ENCODE results near the gene RPUSD3.
"Not testable (repeated sequence)": the region's sequence is repeated elsewhere in the genome, so short reads cannot be mapped to it uniquely, and the experiment has no call there.

RPUSD3 gene

DNA sequence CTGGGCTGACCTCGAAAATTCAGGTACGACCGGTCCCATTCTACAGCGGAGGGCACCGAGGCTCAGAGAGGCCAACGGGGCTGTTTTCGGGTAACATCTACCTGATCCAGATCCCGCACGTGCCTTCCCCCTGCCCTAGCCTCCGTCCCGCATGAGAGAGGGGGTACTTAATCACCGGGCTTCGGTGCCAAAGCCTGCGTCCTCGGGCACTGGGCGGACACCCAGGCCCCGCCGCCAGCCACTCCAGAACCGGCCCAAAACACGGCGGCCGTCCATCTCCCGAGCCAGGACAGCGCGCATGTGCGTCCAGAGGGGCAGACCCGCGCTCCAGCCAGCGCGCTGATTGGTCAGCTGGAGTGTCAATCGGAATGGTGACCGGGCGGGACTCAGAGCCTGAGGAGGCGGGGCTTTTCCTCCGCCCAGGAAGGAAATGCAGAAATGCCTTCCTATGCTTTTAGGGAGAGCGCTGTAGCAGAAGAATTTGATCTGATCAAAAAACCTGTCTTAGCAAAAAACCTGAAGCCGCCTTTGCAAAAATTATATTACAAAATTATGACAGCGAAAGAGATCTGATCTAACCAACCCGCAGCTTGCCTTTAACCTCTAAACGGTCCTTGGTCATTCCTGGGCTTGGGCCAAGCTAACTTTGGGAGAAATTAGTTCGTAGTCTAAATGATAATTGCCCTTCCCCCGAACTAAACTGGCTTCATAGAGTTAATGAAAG lies at the start of gene RPUSD3:
RPUSD3 (minus strand) TSS at position 294 of the 724 bp plus-strand sequence; CDS start at position 276, 18 bp downstream.
- DNase-seq = peak; percentile 83

DNA sequence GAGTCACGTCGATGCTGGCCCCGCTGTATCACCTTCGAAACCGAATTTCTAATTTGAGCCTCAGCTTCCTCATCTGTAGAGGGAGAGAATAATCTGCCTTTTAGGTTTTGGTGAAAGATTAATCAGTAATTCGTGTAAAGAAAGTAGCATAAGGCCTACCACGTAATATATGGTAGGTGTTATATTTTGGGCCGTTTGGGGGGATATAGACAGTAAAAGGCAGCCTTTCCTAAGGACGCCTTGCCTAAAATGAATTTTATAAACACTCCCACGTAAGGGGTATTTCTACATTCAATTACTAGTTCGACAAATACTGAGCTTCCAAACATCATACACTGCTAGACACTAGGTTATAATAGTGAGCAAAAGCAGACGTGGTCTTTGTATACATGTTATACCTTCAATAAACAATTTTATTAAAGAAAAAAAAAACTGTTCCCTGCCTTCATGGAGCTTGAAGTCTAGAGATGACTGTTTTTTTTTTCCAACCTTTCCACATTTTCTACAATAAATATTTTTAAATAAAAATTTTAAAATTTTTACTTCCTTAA lies 47.3 kb upstream of the RPUSD3 start:
- no peak for DNase-seq

- peak; percentile 73 for DNase-seq
Observed at GRCh38 chr3:9890249-9891071, 46.7 kb upstream of the RPUSD3 start, which contains the start of gene JAGN1. JAGN1 (plus strand) TSS chr3:9890610; CDS start chr3:9890723, 113 bp downstream.

- DNase-seq = no peak
Observed at GRCh38 chr3:9889405-9889804, 45.6 kb upstream of the RPUSD3 start.

DNA sequence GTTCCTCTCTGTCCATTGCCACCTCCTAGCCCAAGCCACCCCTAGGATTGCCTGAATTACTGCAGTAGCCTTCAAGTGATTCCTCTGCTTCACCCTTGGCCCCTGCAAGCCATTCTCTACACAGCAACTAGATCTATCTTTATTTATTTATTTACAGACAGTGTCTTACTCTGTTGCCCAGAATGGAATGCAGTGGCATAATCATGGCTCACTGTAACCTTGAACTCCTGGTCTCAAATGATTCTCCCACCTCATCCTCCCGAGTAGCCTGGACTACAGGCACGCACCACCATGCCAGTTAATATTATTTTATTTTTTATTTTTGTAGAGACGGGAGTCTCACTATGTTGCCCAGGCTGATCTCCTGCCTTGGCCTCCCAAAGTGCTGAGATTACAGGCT lies 44.7 kb upstream of the RPUSD3 start:
- DNase-seq = no peak

DNA sequence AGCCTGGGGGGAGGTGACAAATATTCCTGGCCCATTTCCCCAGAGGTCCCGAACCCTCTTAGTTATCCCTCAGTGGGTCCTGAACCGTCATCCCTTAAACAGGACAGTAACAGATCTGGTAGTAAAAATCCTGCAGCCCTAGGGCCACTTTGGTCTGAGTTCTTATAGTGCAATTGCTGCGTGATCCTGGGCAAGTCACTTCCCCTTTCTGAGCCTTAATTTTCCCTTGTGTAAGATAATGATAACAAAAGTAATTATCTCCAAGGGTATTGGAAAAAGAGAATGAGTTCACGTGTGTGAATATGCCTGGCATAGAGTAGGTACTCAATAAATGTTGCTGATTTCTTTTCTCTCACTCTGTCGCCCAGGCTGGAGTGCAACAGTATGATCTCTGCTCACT lies 43.7 kb upstream of the RPUSD3 start:
- DNase-seq = no peak

DNA sequence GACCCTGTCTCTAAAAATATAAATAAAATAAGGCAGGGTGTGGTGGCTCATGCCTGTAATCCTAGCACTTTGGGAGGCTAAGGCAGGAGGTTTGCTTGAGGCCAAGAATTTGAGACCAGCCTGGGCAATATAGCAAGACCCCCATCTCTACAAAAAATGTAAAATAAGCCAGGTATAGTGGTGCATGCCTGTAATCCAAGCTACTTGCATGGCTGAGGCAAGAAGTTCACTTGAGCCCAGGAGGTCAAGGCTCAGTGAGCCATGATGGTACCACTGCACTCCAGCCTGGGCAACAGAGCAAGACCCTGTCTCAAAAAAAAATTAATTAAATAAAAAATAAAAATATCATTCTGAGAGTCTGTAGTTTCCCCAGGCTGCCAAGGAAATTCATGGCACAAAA lies 42.5 kb upstream of the RPUSD3 start:
- DNase-seq = no peak

DNA sequence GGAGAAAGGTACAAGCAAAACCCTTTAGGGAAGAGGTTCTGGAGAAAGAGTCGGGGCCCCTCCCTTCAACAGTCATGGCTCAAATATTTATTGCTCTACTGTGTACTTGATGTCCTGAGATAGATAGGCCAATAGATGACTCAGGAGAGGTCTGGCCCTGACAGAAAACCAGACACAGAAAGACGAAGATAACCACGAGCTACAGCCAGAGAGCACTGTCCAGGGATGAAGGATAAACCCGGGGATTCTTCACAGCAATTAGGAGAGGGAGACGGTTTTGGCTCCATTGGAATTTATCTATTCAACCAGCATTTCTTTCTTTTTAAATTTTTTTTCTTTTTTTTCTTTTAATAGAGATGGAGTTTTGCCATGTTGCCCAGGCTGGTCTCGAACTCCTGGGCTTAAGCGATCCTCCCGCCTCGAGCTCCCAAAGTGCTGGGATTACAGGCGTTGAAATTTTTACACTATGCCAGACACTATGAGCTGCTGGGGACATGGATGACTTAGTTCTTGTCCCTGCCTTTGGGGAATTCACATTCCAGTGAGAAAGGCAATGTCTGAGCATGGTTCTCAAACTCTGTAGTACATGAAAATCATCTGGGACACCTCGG lies 40.9 kb upstream of the RPUSD3 start:
- DNase-seq = peak; percentile 91

DNA sequence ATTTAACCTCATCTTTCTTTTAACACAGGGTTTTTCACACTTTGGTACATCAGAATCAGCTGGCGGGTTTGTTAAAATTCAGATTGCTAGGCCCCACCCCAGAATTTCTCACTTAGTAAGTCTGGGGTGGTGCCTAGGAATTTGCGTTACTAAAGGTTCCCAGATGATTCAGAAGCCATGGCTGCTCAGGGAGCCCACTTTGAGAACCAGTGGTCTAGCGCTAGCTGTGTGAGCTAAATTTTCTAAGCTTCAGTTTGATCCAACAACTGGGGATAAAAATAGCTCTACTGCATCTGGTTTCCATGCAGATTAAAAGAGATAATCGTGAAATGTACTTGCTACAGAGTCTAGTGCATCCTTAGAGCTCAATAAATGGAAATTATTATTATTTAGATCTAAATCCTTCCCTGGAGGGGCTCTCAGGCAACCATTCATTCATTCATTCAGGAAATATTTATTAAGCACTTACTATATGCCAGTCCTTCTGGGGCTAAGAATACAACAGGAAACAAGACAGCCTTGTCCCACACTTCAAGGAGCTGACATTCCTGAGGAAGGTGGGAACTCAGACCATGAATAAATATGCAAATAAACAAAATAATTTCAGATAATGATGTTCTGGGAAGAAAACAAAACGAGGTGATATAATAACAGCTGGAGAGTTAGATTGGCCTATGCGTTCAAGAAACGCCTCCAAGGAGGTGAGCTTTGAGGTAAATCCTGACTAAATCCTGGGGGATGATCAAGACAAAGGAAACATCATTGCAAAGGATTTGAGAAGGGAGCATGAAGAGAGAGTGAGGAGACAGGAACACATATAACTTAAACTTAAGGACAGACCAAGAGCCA lies 40.1 kb upstream of the RPUSD3 start:
- no peak for DNase-seq

- DNase-seq = no peak
Observed at GRCh38 chr3:9881441-9881840, 37.6 kb upstream of the RPUSD3 start.

- no peak for DNase-seq
Observed at GRCh38 chr3:9879830-9880549, 36.2 kb upstream of the RPUSD3 start, which contains the start of gene CIDEC. CIDEC (minus strand) TSS chr3:9880253; CDS start chr3:9878486, 1,767 bp downstream.

GRCh38 chr3:9878700-9879099 lies 34.9 kb upstream of the RPUSD3 start:
- DNase-seq = no peak

DNA sequence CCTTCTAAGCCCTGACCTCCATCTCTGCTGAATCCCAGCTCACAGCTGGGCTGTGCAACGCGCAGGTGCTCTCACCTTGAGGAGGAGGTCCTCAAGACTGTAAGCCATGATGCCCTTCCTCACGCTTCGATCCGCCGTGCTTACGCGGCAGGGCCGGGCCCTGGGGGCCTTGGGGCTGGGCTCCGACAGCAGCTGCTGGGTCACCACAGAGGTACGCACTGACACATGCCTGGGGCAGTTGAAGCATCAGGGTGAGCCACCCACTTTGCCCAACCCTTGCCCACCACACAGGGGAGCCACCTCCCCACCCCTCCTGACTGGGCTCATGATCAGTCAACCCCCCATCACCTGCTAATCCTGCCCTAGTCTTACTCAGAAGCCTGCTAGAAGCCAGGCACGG lies 33.2 kb upstream of the RPUSD3 start:
- no peak for DNase-seq

- DNase-seq = not testable (repeated sequence)
Observed at GRCh38 chr3:9876255-9876654, 32.4 kb upstream of the RPUSD3 start.

DNA sequence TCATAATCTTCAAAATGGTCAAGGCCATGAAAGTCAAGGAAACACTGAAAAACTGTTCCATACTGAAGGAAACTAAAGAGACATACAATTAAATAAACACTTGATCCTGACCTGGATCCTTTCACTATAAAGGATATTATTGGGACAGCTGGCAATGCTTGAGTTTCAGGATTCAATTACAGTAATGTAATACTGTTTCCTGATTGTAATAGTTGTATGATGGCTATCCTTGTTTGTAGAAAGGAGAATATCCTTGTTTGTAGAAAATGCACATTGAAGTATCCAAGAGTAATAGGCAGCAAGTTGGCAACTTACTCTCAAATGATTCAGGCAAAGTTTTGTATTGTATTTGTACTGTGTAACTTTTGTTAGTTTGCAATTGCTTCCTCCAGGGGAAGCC lies 31.6 kb upstream of the RPUSD3 start:
- no peak for DNase-seq

DNA sequence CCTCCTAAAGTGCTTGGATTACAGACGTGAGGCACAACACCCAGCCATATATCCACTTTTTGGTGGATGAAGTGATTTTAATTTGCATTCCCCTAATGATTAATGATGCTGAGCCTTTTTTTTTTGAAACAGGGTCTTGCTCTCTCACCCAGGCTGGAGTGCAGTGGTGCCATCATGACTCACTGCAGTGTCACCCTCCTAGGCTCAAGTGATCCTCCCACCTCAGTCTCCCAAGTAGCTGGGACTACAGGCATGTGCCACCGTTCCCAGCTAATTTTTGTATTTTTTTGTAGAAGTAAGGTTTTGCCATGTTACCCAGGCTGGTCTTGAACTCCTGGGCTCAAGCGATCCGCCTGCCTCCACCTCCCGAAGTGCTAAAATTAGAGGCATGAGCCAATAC lies 28.3 kb upstream of the RPUSD3 start:
- not testable (repeated sequence) for DNase-seq

DNA sequence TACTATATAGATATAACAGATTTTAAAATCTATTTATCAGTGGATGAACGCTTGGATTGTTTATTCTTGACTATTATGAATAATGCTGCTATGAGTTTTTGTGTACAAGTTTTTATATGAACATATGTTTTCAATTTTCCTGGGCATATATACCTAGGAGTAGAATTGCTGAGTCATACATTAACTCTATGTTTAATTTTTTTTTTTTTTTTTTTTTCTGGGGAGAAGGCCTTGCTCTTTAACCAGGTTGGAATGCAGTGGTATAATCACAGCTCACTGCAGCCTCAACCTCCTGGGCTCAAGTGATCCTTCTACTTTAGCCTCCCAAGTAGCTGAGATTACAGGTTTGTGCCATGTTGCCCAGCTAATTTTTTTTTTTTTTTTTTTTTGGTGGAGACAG lies 27.2 kb upstream of the RPUSD3 start:
- DNase-seq = peak; percentile 48

- no peak for DNase-seq
Observed at GRCh38 chr3:9869955-9870354, 26.1 kb upstream of the RPUSD3 start.

GRCh38 chr3:9867106-9867505 lies 23.3 kb upstream of the RPUSD3 start:
- no peak for DNase-seq

GRCh38 chr3:9866639-9867038 lies 22.8 kb upstream of the RPUSD3 start:
- DNase-seq = peak; percentile 7

- not testable (repeated sequence) for DNase-seq
Observed at GRCh38 chr3:9865125-9865637, 21.4 kb upstream of the RPUSD3 start.

Data from NCI-H226 (cell line).